Activated CD4-positive, alpha-beta memory T cell treated with anti-CD3 and anti-CD28 coated beads, Interleukin-2, amount 10 ng/mL, durations not matched to agents 7 days and 5 days (primary cell): ENCODE data around the gene KIDINS220. TPM values are rescaled to one million over a fixed set of nuclear protein-coding genes. Genes with fewer than 3 reads are reported as not detected.

ENCODE experiments used
- CTCF ChIA-PET: fragments of 350-600 bp; sonication (Branson Sonifier 250); formaldehyde crosslinking; loops from one replicate; lab custom pipeline; 2021; ENCODE audit warnings: antibody characterized with exemption, inconsistent platforms; lab: Charles Lee
- POLR2A ChIA-PET: fragments of 350-600 bp; sonication (Branson Sonifier 250); formaldehyde crosslinking; loops from one replicate; lab custom pipeline; 2021; ENCODE audit warnings: antibody characterized with exemption; lab: Charles Lee
- DNase-seq: peaks from one replicate; pipeline ENCODE4 v3.0.0-alpha.2; 2020
- H3K27ac Mint-ChIP-seq: one replicate; pipeline ENCODE4 v1.8.0; 2021; ENCODE audit warnings: mild to moderate bottlenecking, mixed read lengths
- H3K27me3 Mint-ChIP-seq: one replicate; pipeline ENCODE4 v1.8.0; 2021; ENCODE audit warnings: mixed read lengths
- H3K36me3 Mint-ChIP-seq: one replicate; pipeline ENCODE4 v1.8.0; 2021; ENCODE audit warnings: low read depth, mixed read lengths
- H3K4me1 Mint-ChIP-seq: one replicate; pipeline ENCODE4 v1.8.0; 2021; ENCODE audit warnings: mixed read lengths
- H3K4me3 Mint-ChIP-seq: one replicate; pipeline ENCODE4 v1.8.0; 2021; ENCODE audit warnings: mild to moderate bottlenecking, mixed read lengths
- H3K9me3 Mint-ChIP-seq: one replicate; pipeline ENCODE4 v1.8.0; 2021; ENCODE audit warnings: mixed read lengths
- total RNA-seq, 2 experiments: library from RNA; stranded (reverse); gene quantifications; one replicate each; pipeline ENCODE4 v1.2.3, GENCODE V29; 2021

Gene KIDINS220
- total RNA-seq, 2 experiments from 2014 or later: 33.4 to 35.1 TPM

DNA sequence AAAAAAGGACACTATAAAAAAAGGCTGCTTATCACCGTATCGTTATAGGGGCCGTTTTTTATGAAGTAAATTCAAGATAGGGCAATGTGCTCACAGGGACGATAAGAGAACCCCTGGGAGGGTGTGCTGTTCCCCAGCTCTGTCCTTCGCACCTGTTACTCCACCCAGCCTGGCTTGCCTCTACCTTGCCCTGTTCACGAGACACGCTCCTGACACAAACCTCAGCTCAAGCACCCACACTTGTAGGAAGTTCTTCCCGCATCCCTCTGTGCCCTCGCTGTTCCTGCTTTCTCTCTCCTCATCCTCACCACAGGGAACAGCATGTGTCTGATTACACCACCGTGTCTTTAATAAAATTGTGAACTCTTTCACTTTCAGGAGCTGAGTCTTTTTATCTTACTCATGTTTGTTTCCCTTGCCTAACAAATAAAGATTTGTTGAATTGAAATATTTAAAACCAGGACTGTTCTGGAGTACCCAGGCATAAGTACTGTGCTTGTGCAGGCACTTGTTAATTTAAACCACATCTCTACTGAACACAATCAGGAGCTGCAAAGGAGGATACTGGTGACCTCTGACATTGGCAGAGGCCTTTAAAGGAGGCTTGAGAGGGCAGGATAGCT, 26.0 kb upstream of the KIDINS220 start:
- no peaks in the 10 kb centered on the region for H3K9me3 Mint-ChIP-seq
- no peaks in the 10 kb centered on the region for H3K36me3 Mint-ChIP-seq
- CTCF ChIA-PET: interaction anchor here (1.6 kb wide), 1 partner anchor 9 kb away, joined by 7 read pairs; no protein-coding TSS in a partner anchor
- POLR2A ChIA-PET: no interaction called here
- H3K4me1 Mint-ChIP-seq: peaks cover 3% of the 10 kb centered on the region
- H3K4me3 Mint-ChIP-seq: no peak overlapping the region
- DNase-seq: no peak
- no peak overlapping the region for H3K27ac Mint-ChIP-seq
- H3K27me3 Mint-ChIP-seq: peaks cover 2% of the 10 kb centered on the region

DNA sequence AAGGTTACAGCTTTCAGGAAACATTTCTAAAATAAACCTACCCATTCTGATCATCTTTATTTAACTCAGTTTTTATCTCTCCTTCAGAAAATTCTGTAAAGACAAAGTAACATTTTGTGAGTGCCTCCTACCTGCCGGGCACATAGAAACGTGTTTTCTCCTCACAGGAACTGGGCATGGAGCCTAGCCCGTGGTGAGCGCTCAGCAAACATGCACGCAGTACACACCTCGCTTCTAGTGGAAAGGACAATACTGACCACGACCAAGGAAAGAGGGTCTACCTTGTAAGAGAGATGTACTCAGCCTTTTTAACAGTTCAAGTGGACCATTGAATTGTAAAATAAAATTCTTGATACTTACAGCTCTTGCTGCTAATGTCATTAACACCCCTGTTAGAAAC, 24.8 kb upstream of the KIDINS220 start:
- no peak overlapping the region for H3K27ac Mint-ChIP-seq
- DNase-seq: no peak
- CTCF ChIA-PET: no interaction called here
- POLR2A ChIA-PET: no interaction called here
- H3K4me1 Mint-ChIP-seq: peaks cover 3% of the 10 kb centered on the region
- no peak overlapping the region for H3K4me3 Mint-ChIP-seq
- peaks cover 2% of the 10 kb centered on the region for H3K27me3 Mint-ChIP-seq
- H3K9me3 Mint-ChIP-seq: no peaks in the 10 kb centered on the region
- no peaks in the 10 kb centered on the region for H3K36me3 Mint-ChIP-seq

GRCh38 chr2:8861797-8862196, 24.4 kb upstream of the KIDINS220 start:
- H3K36me3 Mint-ChIP-seq: no peaks in the 10 kb centered on the region
- no peak overlapping the region for H3K4me3 Mint-ChIP-seq
- peaks cover 3% of the 10 kb centered on the region for H3K4me1 Mint-ChIP-seq
- DNase-seq: no peak
- ChIA-PET POLR2A (no interaction called here), CTCF (no interaction called here)
- no peaks in the 10 kb centered on the region for H3K9me3 Mint-ChIP-seq
- peaks cover 2% of the 10 kb centered on the region for H3K27me3 Mint-ChIP-seq
- no peak overlapping the region for H3K27ac Mint-ChIP-seq

DNA sequence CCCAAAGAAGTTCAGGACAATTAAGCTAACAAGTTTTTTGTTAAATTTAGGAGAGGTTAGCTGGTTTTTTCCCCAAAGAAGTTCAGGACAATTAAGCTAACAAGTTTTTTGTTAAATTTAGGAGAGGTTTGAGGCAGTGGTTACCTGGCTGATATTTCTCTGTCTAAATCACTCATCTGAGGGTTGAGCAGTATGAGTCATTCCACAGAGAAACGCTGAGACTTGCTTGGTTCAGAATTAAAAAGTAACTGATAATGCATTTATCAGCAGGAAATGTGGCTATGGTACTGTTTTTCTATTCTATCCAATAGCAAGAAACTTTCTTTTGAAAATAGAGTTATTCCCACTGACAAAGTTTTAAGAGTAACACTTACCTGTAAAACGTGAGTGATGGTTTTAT, 22.8 kb upstream of the KIDINS220 start:
- H3K27me3 Mint-ChIP-seq: peaks cover 2% of the 10 kb centered on the region
- peaks cover 3% of the 10 kb centered on the region for H3K4me1 Mint-ChIP-seq
- no peak overlapping the region for H3K27ac Mint-ChIP-seq
- POLR2A ChIA-PET: interaction anchor here (0.8 kb wide), 1 partner anchor 248 kb away, joined by 3 read pairs; no protein-coding TSS in a partner anchor
- DNase-seq: no peak
- no peaks in the 10 kb centered on the region for H3K36me3 Mint-ChIP-seq
- CTCF ChIA-PET: no interaction called here
- no peaks in the 10 kb centered on the region for H3K9me3 Mint-ChIP-seq
- H3K4me3 Mint-ChIP-seq: no peak overlapping the region

- ChIA-PET CTCF (no interaction called here), POLR2A (no interaction called here)
- peaks cover 3% of the 10 kb centered on the region for H3K4me1 Mint-ChIP-seq
- no peak for DNase-seq
- H3K36me3 Mint-ChIP-seq: no peaks in the 10 kb centered on the region
- no peak overlapping the region for H3K27ac Mint-ChIP-seq
- H3K27me3 Mint-ChIP-seq: peaks cover 4% of the 10 kb centered on the region
- H3K9me3 Mint-ChIP-seq: no peaks in the 10 kb centered on the region
- H3K4me3 Mint-ChIP-seq: no peak overlapping the region
Observed at GRCh38 chr2:8858910-8859309, 21.5 kb upstream of the KIDINS220 start.

DNA sequence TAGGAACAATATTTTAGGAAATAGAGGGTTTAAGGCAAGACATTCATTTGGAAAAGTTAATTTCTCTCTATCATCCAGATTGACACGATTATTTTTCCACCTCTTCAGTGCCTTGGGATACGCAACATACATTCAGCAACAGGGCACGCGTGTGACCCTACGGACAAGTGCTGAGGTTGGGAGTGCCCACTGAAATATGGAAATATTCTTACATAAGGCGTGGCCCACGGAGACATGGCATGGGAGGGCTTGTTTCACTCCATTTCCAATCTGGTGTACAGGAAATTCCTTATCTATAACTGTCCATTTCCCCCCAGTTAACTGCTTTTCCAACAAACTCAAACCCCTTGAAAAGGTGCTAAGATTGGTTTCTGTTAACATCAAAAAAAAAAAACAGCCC, 20.9 kb upstream of the KIDINS220 start:
- Mint-ChIP-seq H3K4me1 (peaks cover 3% of the 10 kb centered on the region), H3K27me3 (peaks cover 6% of the 10 kb centered on the region), H3K4me3 (no peak overlapping the region), H3K36me3 (no peaks in the 10 kb centered on the region), H3K9me3 (no peaks in the 10 kb centered on the region), H3K27ac (no peak overlapping the region)
- ChIA-PET POLR2A (no interaction called here), CTCF (no interaction called here)
- no peak for DNase-seq

GRCh38 chr2:8857709-8858108, 20.3 kb upstream of the KIDINS220 start:
- Mint-ChIP-seq H3K4me3 (no peak overlapping the region), H3K9me3 (no peaks in the 10 kb centered on the region), H3K36me3 (no peaks in the 10 kb centered on the region), H3K27me3 (peaks cover 6% of the 10 kb centered on the region), H3K27ac (no peak overlapping the region), H3K4me1 (peaks cover 3% of the 10 kb centered on the region)
- CTCF ChIA-PET: no interaction called here
- POLR2A ChIA-PET: no interaction called here
- no peak for DNase-seq

DNA sequence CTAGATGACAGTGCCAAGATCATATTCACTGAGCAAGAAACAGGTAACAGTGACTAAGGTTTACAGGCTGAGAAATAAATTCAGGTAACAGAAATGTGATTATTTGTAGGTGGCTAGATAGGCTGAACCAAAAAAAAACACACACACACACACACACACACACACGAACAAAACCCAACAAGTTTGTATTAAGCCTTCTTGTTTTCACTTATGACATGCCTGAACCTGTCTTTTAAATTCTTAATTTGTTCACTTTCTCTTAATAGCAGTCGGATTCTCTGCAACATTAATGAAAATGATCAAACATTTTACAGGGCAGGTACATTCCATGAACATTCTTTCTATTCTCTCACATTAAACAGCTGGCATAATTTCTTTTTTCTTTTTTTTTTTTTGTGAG, 18.8 kb upstream of the KIDINS220 start:
- Mint-ChIP-seq H3K4me1 (peaks cover 3% of the 10 kb centered on the region), H3K9me3 (no peaks in the 10 kb centered on the region), H3K36me3 (no peaks in the 10 kb centered on the region), H3K4me3 (no peak overlapping the region), H3K27me3 (peaks cover 6% of the 10 kb centered on the region), H3K27ac (no peak overlapping the region)
- ChIA-PET POLR2A (no interaction called here), CTCF (no interaction called here)
- no peak for DNase-seq

DNA sequence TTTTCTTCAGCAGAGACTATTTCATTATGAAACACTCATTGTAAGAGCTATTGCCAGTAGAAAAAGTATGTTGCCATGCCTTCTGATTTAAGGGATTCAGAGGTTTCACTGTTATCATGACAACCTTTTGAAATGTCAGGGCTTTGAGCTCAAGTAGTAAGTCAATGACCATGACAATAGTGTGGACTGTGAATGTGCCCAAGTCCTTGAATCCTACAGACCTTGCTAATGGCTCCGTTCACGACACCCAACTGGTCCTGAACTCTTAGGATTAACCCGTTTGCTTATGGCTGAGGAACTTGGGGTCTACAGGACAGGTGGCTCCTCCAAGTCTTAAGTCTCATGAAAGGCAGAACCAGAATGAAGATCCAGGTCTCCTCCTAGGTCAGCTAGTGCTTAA, 17.6 kb upstream of the KIDINS220 start:
- DNase-seq: no peak
- Mint-ChIP-seq H3K4me1 (no peaks in the 10 kb centered on the region), H3K36me3 (no peaks in the 10 kb centered on the region), H3K27me3 (peaks cover 10% of the 10 kb centered on the region), H3K4me3 (no peak overlapping the region), H3K9me3 (no peaks in the 10 kb centered on the region), H3K27ac (no peak overlapping the region)
- ChIA-PET POLR2A (no interaction called here), CTCF (interaction anchor here (1.6 kb wide), 1 partner anchor 16 kb away, joined by 3 read pairs; no protein-coding TSS in a partner anchor)

DNA sequence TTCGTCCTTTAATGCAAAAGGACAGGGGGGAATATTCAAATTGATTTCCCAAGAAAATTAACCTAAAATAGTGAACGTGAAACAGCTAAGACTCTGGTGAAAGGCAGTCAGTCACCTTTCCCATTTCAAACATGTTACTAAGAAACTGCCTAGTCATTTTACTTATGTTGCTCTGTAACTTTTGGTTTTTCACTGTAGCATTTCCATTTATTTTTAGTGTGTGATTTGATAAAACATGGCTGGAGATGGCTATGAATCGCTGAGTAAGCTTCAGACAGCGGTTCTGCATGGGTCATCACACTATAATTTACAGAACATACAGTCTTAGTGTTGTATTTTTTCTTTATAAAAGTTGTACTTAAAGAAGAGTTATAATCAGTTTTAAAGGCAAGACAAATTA, 16.0 kb upstream of the KIDINS220 start:
- CTCF ChIA-PET: no interaction called here
- POLR2A ChIA-PET: no interaction called here
- Mint-ChIP-seq H3K27me3 (peaks cover 10% of the 10 kb centered on the region), H3K4me3 (no peak overlapping the region), H3K9me3 (no peaks in the 10 kb centered on the region), H3K36me3 (no peaks in the 10 kb centered on the region), H3K27ac (no peak overlapping the region), H3K4me1 (no peaks in the 10 kb centered on the region)
- DNase-seq: no peak

DNA sequence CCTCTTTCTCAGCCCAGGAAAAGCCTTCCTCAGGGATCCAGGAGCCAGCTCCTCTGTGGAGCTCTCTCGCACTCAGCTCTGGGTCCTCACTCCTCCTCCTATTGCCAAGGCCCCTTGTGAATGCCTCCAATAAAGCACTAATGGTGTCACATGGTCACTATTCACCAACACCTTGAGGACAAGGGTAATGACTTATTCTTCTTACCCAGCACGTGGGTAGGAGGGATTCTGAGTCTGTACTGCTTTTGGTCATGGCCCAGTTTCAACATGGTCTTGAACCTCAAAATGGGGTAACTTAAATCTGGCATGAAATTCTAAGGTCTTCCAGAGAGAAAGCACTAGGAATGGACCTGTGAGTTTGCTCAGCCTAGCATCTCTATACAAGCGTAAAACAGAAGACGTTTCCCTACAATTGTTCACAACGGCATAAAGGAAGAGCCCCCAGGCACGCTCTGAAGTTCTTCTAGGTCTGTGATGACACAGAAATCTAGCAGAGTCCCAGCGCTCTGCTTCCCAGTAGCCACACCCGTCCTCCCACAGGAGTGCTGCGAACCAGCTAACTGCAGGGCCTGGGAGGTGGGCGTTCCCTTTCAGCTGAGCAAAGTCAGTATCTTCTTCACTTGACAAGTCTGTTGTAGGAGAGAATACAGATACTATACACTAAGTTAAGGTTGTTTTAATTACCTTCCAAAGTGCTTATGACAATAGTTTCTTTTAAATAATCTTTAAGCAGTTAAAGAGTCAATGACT, 14.6 kb upstream of the KIDINS220 start:
- H3K4me3 Mint-ChIP-seq: no peak overlapping the region
- no peak overlapping the region for H3K27ac Mint-ChIP-seq
- no peaks in the 10 kb centered on the region for H3K9me3 Mint-ChIP-seq
- no peaks in the 10 kb centered on the region for H3K4me1 Mint-ChIP-seq
- H3K36me3 Mint-ChIP-seq: no peaks in the 10 kb centered on the region
- CTCF ChIA-PET: no interaction called here
- peaks cover 10% of the 10 kb centered on the region for H3K27me3 Mint-ChIP-seq
- POLR2A ChIA-PET: no interaction called here
- DNase-seq: no peak

- H3K27ac Mint-ChIP-seq: no peak overlapping the region
- H3K4me1 Mint-ChIP-seq: no peaks in the 10 kb centered on the region
- H3K36me3 Mint-ChIP-seq: no peaks in the 10 kb centered on the region
- ChIA-PET CTCF (no interaction called here), POLR2A (no interaction called here)
- no peaks in the 10 kb centered on the region for H3K9me3 Mint-ChIP-seq
- H3K27me3 Mint-ChIP-seq: peaks cover 20% of the 10 kb centered on the region
- no peak for DNase-seq
- no peak overlapping the region for H3K4me3 Mint-ChIP-seq
Observed at GRCh38 chr2:8850845-8851487, 13.6 kb upstream of the KIDINS220 start.

GRCh38 chr2:8849327-8849726, 11.9 kb upstream of the KIDINS220 start:
- Mint-ChIP-seq H3K4me3 (no peak overlapping the region), H3K4me1 (no peaks in the 10 kb centered on the region), H3K36me3 (no peaks in the 10 kb centered on the region), H3K9me3 (no peaks in the 10 kb centered on the region), H3K27ac (no peak overlapping the region), H3K27me3 (peaks cover 27% of the 10 kb centered on the region)
- ChIA-PET CTCF (no interaction called here), POLR2A (interaction anchor here (0.6 kb wide), 1 partner anchor 39 kb away, joined by 4 read pairs; no protein-coding TSS in a partner anchor)
- no peak for DNase-seq
